VCaP (cell line): Measurements from ENCODE around the gene JMJD1C.

Experiments used
- H3K27ac ChIP-seq: fragments of 450-650 bp; 2 replicates; pipeline ENCODE4 v1.5.1; 2017
- TF ChIP-seq, protein P1 (sequence below): fragments of 450-650 bp; conservative IDR thresholded peaks from 2 replicates; pipeline ENCODE4 v1.5.1; 2017; ENCODE audit warnings: mild to moderate bottlenecking, moderate library complexity

The JMJD1C gene

GRCh38 chr10:63434866-63435854 lies 30.6 kb downstream of the JMJD1C start:
- TF ChIP-seq, protein P1, sequence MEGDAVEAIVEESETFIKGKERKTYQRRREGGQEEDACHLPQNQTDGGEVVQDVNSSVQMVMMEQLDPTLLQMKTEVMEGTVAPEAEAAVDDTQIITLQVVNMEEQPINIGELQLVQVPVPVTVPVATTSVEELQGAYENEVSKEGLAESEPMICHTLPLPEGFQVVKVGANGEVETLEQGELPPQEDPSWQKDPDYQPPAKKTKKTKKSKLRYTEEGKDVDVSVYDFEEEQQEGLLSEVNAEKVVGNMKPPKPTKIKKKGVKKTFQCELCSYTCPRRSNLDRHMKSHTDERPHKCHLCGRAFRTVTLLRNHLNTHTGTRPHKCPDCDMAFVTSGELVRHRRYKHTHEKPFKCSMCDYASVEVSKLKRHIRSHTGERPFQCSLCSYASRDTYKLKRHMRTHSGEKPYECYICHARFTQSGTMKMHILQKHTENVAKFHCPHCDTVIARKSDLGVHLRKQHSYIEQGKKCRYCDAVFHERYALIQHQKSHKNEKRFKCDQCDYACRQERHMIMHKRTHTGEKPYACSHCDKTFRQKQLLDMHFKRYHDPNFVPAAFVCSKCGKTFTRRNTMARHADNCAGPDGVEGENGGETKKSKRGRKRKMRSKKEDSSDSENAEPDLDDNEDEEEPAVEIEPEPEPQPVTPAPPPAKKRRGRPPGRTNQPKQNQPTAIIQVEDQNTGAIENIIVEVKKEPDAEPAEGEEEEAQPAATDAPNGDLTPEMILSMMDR = no peak
- H3K27ac ChIP-seq = peak overlapping the region; percentile 46

DNA sequence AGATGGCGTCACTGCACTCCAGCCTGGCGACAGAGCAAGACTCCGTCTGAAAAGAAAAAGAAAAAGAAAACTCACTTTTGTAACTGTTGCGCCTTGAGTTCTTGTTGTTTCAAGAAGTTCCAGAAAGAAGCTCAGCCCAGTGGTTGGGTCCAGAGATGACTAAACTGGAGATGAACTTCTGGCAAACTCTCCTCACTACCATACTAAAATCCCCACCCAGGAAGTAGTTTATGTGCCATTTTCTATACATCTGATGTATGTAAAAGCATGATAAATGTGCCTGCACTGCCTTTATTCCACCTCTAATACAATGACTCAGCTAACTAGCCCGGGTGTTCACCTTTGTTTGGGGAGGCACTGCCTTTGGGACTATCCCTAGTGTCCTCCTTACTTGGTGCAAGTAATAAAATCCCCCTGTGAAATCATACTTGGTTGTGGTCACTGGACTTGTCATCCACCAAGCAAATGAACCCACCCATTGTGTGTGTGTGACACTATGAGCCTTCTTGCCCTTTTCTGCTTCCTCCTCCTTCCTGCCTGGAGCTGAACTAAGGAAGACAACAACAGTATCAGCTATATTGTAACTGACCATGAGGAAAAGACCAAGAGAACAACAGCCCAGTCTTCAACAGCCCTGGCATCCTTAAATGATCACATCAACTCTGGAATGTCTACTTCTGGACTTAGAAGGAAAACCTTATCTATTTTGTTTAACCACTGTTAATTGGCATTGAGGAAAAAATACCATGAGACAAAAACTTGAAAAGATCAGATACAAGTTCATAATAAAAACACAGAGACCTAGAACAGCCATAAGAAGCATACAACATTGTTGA lies 33.6 kb downstream of the JMJD1C start:
- TF ChIP-seq, protein P1 = no peak
- no peak overlapping the region for H3K27ac ChIP-seq

- no peak overlapping the region for H3K27ac ChIP-seq
- TF ChIP-seq, protein P1 = no peak
Measured at GRCh38 chr10:63430999-63431356, 34.8 kb downstream of the JMJD1C start.

DNA sequence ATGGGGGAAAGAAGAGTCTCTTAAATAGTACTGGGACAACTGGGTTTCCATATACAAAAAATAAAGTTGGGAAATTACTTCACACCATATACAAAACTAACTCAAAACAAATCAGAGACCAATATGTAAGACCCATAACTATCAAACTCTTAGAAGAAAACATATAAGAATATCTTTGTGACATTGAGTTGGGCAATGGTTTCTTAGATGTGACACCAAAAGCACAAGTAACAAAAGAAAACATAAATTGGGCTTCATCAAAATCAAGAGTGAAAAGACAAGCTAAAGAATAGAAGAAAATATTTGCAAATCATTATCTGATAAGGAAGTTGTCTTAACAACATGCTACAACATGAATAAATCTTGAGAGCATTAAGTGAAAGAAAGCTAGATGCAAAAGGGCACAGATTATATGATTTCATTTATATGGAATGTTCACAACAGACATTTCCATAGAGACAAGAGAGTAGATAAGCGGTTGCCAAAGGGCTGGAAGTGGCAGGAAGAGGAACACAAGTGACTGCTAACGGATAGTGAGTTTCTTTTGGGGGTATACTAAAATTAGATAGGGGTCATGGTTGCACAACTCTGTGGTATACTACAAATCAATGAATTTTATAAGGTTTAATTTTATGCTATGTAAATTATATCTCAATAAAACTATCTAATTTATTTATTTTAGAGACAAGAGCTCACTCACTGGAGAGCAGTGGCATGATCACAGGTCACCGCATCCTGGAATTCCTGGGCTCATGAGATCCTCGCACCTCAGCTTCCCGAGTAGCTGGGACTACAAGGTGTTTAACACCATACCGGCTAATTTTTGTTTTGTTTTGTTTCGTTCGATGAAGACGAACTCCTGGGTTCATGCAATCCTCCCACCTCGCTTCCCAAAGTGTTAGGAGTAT lies 35.4 kb downstream of the JMJD1C start:
- TF ChIP-seq, protein P1 = no peak
- no peak overlapping the region for H3K27ac ChIP-seq

GRCh38 chr10:63429281-63429680 lies 36.5 kb downstream of the JMJD1C start:
- H3K27ac ChIP-seq = no peak overlapping the region
- TF ChIP-seq, protein P1 = no peak

DNA sequence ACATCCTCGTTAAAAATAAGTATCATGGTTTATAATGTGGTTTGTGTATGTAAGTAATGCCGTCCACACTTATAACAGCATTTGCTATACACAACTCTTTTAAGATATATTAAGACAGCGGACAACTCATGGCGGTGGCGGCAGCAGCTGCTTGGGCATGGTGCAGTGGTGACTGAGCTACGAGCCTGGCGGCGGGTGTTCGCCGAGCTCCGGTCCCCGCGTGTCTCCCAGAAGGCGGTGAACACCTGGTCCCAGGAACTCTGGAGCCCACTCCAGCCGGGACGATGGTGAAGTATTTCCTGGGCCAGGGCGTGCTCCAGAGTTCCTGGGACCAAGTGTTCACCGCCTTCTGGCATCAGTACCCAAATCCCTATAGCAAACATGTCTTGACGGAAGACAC lies 38.8 kb downstream of the JMJD1C start:
- TF ChIP-seq, protein P1 = no peak
- no peak overlapping the region for H3K27ac ChIP-seq
